ENCODE results near the gene E2F1. TPM values are rescaled to one million over a fixed set of nuclear protein-coding genes. Genes with fewer than 3 reads are reported as not detected.
A peak's percentile ranks its signal among the peaks of the same experiment; 100 is the strongest.

The E2F1 gene
- total RNA-seq, 2 experiments from 2014 or later: 128 to 148 TPM

DNA sequence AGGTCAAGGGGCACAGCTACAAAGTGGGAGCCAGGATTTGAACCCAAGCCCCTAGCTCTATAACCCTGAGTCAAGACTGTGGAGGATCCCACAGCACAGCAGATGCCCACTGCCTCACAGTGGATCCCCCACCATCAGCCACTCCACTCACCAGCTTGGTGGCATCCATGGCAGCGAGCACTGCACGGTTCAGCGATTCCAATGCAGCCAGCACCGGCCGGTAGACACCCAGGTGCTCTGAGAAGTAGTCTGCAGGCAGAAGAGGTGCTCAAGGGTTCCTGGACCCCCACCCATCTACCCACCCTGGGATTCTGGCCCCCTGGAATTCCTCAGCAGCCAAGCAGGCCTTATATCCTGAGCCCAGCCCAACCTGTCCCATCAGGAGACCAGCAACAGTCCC lies 17.0 kb downstream of the E2F1 start:
- 0 out of 2 replicates have a peak, but pooled peaks cover 5% of the 10 kb centered on the region for H4K20me1 ChIP-seq (ENCODE audit: insufficient read depth, low read length)
- peak; percentile 47 for DNase-seq (ENCODE audit: low spot score)
- TF ChIP-seq, protein P1, sequence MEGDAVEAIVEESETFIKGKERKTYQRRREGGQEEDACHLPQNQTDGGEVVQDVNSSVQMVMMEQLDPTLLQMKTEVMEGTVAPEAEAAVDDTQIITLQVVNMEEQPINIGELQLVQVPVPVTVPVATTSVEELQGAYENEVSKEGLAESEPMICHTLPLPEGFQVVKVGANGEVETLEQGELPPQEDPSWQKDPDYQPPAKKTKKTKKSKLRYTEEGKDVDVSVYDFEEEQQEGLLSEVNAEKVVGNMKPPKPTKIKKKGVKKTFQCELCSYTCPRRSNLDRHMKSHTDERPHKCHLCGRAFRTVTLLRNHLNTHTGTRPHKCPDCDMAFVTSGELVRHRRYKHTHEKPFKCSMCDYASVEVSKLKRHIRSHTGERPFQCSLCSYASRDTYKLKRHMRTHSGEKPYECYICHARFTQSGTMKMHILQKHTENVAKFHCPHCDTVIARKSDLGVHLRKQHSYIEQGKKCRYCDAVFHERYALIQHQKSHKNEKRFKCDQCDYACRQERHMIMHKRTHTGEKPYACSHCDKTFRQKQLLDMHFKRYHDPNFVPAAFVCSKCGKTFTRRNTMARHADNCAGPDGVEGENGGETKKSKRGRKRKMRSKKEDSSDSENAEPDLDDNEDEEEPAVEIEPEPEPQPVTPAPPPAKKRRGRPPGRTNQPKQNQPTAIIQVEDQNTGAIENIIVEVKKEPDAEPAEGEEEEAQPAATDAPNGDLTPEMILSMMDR (conservative IDR thresholded peaks at IDR 0.05; ENCODE audit: low read length): no peak
- no peak for TF ChIP-seq EZH2phosphoT487 (IDR thresholded peaks at IDR 0.05; ENCODE audit: borderline replicate concordance, low read depth, low read length)
- ChIA-PET CTCF (ENCODE audit: unreplicated experiment) (interaction anchor here (0.5 to 2.9 kb wide), 3 partner anchors 11 to 250 kb away, joined by 5 to 16 read pairs (median 7); no protein-coding TSS in a partner anchor), POLR2A (interaction anchor here (0.6 to 2.2 kb wide), 4 partner anchors 10 to 173 kb away, joined by 3 to 8 read pairs (median 4); no protein-coding TSS in a partner anchor)
- no TSS peak for BruUV-seq (replicated peaks)
- H3K79me2 ChIP-seq (ENCODE audit: insufficient read depth, low read depth, low read length): peaks cover 18% of the 10 kb centered on the region; the same call in 1 of the 2 replicates
- peaks cover 35% of the 10 kb centered on the region; the same call in 1 of the 2 replicates for H3K36me3 ChIP-seq (ENCODE audit: insufficient read depth, low read length)
- intact Hi-C loops (cut with micrococcal nuclease; ENCODE audit: unreplicated experiment): loop anchor here (5.0 kb wide), 1 partner anchor 267 kb away; the partner anchor contains the start of gene CDK5RAP1
- no peak overlapping the region for H2AFZ ChIP-seq (ENCODE audit: low read length)
- peak overlapping the region; percentile 61 for H3K27ac ChIP-seq (ENCODE audit: low read depth, low read length, poor library complexity, severe bottlenecking)
- H3K4me1 ChIP-seq (ENCODE audit: insufficient read depth, low read length, poor library complexity, severe bottlenecking): peaks cover 71% of the 10 kb centered on the region
- peak overlapping the region; percentile 7 for H3K4me3 ChIP-seq (ENCODE audit: low read depth, low read length, poor library complexity, severe bottlenecking)
- peak overlapping the region; percentile 93 for H3K4me2 ChIP-seq (ENCODE audit: low read length)
- H3K9me3 ChIP-seq (ENCODE audit: low read length): no peaks in the 10 kb centered on the region
- H3K9me2 ChIP-seq (ENCODE audit: insufficient read depth, low read length): no peaks in the 10 kb centered on the region

DNA sequence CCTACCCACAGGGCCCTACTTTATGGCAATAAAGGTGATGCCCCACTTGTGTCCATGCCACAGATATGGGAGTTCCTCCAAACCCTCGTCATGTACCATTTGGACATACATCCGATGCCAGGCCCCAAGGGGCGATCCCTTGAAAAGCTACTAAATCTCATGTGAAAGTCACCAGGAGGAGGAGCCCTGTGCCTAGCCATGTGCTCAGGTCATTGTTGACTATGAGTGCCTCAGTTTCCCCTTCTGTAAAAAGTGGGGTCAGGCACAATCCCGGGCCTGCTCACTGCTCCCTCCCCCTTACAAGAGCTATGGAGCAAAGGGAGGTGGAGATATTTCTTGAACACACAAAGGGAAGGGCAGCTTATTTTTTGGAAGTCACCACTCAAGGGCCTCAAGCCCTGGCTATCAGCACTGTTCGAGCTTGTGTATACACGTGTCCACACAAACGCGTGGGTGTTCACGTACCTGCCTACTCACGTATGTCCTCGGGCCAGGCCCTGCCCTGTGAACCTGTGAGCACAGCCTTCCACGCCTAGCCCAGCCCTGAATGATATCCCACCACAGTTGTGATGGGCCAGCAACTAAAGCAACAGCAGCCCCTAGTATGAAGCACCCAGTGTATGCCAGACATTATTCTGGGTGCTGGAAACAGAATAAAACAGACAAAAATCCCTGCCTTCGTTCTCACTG lies 17.6 kb downstream of the E2F1 start:
- peak overlapping the region; percentile 61 for H3K27ac ChIP-seq (ENCODE audit: low read depth, low read length, poor library complexity, severe bottlenecking)
- H2AFZ ChIP-seq (ENCODE audit: low read length): no peak overlapping the region
- H3K4me3 ChIP-seq (ENCODE audit: low read depth, low read length, poor library complexity, severe bottlenecking): peak overlapping the region; percentile 77
- intact Hi-C loops (cut with micrococcal nuclease; ENCODE audit: unreplicated experiment): loop anchor here (5.0 kb wide), 1 partner anchor 266 kb away; the partner anchor contains the start of gene CDK5RAP1
- TF ChIP-seq EZH2phosphoT487 (IDR thresholded peaks at IDR 0.05; ENCODE audit: borderline replicate concordance, low read depth, low read length): no peak
- TF ChIP-seq, protein P1 (conservative IDR thresholded peaks at IDR 0.05; ENCODE audit: low read length): no peak
- H3K79me2 ChIP-seq (ENCODE audit: insufficient read depth, low read depth, low read length): peaks cover 13% of the 10 kb centered on the region; the same call in 1 of the 2 replicates
- H4K20me1 ChIP-seq (ENCODE audit: insufficient read depth, low read length): 0 out of 2 replicates have a peak, but pooled peaks cover 5% of the 10 kb centered on the region
- BruUV-seq (replicated peaks): TSS peak; percentile 60
- peak overlapping the region; percentile 93 for H3K4me2 ChIP-seq (ENCODE audit: low read length)
- DNase-seq (ENCODE audit: low spot score): no peak
- no peaks in the 10 kb centered on the region for H3K9me2 ChIP-seq (ENCODE audit: insufficient read depth, low read length)
- peaks cover 76% of the 10 kb centered on the region for H3K4me1 ChIP-seq (ENCODE audit: insufficient read depth, low read length, poor library complexity, severe bottlenecking)
- H3K36me3 ChIP-seq (ENCODE audit: insufficient read depth, low read length): peaks cover 35% of the 10 kb centered on the region; the same call in 1 of the 2 replicates
- ChIA-PET CTCF (ENCODE audit: unreplicated experiment) (interaction anchor here (0.6 to 2.9 kb wide), 4 partner anchors 12 to 253 kb away, joined by 4 to 16 read pairs (median 4); no protein-coding TSS in a partner anchor), POLR2A (interaction anchor here (0.6 to 2.2 kb wide), 7 partner anchors 11 to 172 kb away, joined by 3 to 8 read pairs (median 4); no protein-coding TSS in a partner anchor)
- H3K9me3 ChIP-seq (ENCODE audit: low read length): no peaks in the 10 kb centered on the region

Data from OCI-LY7 (cell line).